Measurements from ENCODE around the gene ALOX12.

GRCh38 chr17:6981426-6981825 is 14.4 kb upstream of the ALOX12 start:
- TF ChIP-seq CTCF (IDR thresholded peaks at IDR 0.05) (no peak), POLR2AphosphoS5 (IDR thresholded peaks at IDR 0.05) (no peak)

Measured in stomach (tissue), 4 donors.